HepG2 (cell line): ENCODE measurements around the gene HSP90AB1.

ENCODE experiments used
- HMG20B ChIP-seq: conservative IDR thresholded peaks from 2 replicates; pipeline ENCODE4 v1.6.1; 2016; ENCODE audit warnings: missing genetic modification reagents, missing compliant biosample characterization
- JUNB ChIP-seq: sonication (generic); formaldehyde crosslinking; IDR thresholded peaks from 2 replicates; pipeline ENCODE4 v1.8.0; 2022; ENCODE audit warnings: missing genetic modification reagents, mild to moderate bottlenecking, borderline replicate concordance
- MBNL3 ChIP-seq: fragments of 250-450 bp; sonication (Bioruptor Pico); conservative IDR thresholded peaks from 2 replicates; pipeline ENCODE4 v1.8.0; 2022; ENCODE audit warnings: mild to moderate bottlenecking, inconsistent platforms
- NFE2L2 ChIP-seq: fragments of 150-350 bp; IDR thresholded peaks from 2 replicates; pipeline ENCODE4 v1.6.1; 2014; ENCODE audit warnings: low read length
- RNF2 ChIP-seq: fragments of 450-650 bp; conservative IDR thresholded peaks from 2 replicates; pipeline ENCODE4 v1.6.1; 2016; ENCODE audit warnings: low read depth
- SNRNP70 ChIP-seq: fragments of 200-400 bp; formaldehyde crosslinking; IDR thresholded peaks from 2 replicates; pipeline ENCODE4 v1.6.1; 2017; ENCODE audit warnings: mild to moderate bottlenecking, low read depth, low read length, moderate library complexity
- SP2 ChIP-seq: sonication (generic); formaldehyde crosslinking; IDR thresholded peaks from 2 replicates; pipeline ENCODE4 v1.5.1; 2020; ENCODE audit warnings: mild to moderate bottlenecking, missing genetic modification reagents
- TF ChIP-seq, protein P1 (sequence below): IDR thresholded peaks from 2 replicates; pipeline ENCODE4 v1.6.1; 2012; ENCODE audit warnings: inconsistent platforms
- TF ChIP-seq, protein P2 (sequence below): sonication (generic); formaldehyde crosslinking; IDR thresholded peaks from 2 replicates; pipeline ENCODE4 v1.5.0; 2020; ENCODE audit warnings: mild to moderate bottlenecking, missing genetic modification reagents, moderate library complexity
- TF ChIP-seq, protein P3 (sequence below): sonication (generic); formaldehyde crosslinking; IDR thresholded peaks from 2 replicates; pipeline ENCODE4 v1.4.0; 2020; ENCODE audit warnings: missing genetic modification reagents
- TF ChIP-seq, protein P4 (sequence below): sonication (generic); formaldehyde crosslinking; IDR thresholded peaks from 2 replicates; pipeline ENCODE4 v1.5.0; 2020; ENCODE audit warnings: mild to moderate bottlenecking, low read depth, missing genetic modification reagents, borderline replicate concordance
- TF ChIP-seq, protein P5 (sequence below): sonication (generic); formaldehyde crosslinking; IDR thresholded peaks from 2 replicates; pipeline ENCODE4 v1.4.0; 2020; ENCODE audit warnings: missing genetic modification reagents

DNA sequence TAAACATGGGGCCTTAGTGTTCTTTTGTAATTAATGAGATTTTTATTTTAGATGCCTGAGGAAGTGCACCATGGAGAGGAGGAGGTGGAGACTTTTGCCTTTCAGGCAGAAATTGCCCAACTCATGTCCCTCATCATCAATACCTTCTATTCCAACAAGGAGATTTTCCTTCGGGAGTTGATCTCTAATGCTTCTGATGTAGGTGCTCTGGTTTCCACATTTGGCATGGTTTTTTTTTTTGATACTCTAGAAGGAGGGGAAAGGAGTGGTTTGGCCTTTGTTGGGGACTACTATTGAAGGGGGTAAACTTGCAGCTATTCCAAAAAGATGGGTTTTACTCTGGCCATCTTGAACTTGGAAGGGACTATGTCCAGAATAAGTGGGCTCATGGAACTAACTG lies 1.7 kb downstream of the HSP90AB1 start:
- TF ChIP-seq RNF2 (no peak), SP2 (CRISPR knock-in tag) (no peak), NFE2L2 (no peak), SNRNP70 (no peak), MBNL3 (CRISPR knock-in tag) (no peak), HMG20B (CRISPR knock-in tag) (no peak), JUNB (CRISPR knock-in tag) (no peak)
- TF ChIP-seq, protein P1, sequence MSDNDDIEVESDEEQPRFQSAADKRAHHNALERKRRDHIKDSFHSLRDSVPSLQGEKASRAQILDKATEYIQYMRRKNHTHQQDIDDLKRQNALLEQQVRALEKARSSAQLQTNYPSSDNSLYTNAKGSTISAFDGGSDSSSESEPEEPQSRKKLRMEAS, result no peak
- TF ChIP-seq, protein P2, sequence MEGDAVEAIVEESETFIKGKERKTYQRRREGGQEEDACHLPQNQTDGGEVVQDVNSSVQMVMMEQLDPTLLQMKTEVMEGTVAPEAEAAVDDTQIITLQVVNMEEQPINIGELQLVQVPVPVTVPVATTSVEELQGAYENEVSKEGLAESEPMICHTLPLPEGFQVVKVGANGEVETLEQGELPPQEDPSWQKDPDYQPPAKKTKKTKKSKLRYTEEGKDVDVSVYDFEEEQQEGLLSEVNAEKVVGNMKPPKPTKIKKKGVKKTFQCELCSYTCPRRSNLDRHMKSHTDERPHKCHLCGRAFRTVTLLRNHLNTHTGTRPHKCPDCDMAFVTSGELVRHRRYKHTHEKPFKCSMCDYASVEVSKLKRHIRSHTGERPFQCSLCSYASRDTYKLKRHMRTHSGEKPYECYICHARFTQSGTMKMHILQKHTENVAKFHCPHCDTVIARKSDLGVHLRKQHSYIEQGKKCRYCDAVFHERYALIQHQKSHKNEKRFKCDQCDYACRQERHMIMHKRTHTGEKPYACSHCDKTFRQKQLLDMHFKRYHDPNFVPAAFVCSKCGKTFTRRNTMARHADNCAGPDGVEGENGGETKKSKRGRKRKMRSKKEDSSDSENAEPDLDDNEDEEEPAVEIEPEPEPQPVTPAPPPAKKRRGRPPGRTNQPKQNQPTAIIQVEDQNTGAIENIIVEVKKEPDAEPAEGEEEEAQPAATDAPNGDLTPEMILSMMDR (CRISPR knock-in tag), result no peak
- TF ChIP-seq, protein P3, sequence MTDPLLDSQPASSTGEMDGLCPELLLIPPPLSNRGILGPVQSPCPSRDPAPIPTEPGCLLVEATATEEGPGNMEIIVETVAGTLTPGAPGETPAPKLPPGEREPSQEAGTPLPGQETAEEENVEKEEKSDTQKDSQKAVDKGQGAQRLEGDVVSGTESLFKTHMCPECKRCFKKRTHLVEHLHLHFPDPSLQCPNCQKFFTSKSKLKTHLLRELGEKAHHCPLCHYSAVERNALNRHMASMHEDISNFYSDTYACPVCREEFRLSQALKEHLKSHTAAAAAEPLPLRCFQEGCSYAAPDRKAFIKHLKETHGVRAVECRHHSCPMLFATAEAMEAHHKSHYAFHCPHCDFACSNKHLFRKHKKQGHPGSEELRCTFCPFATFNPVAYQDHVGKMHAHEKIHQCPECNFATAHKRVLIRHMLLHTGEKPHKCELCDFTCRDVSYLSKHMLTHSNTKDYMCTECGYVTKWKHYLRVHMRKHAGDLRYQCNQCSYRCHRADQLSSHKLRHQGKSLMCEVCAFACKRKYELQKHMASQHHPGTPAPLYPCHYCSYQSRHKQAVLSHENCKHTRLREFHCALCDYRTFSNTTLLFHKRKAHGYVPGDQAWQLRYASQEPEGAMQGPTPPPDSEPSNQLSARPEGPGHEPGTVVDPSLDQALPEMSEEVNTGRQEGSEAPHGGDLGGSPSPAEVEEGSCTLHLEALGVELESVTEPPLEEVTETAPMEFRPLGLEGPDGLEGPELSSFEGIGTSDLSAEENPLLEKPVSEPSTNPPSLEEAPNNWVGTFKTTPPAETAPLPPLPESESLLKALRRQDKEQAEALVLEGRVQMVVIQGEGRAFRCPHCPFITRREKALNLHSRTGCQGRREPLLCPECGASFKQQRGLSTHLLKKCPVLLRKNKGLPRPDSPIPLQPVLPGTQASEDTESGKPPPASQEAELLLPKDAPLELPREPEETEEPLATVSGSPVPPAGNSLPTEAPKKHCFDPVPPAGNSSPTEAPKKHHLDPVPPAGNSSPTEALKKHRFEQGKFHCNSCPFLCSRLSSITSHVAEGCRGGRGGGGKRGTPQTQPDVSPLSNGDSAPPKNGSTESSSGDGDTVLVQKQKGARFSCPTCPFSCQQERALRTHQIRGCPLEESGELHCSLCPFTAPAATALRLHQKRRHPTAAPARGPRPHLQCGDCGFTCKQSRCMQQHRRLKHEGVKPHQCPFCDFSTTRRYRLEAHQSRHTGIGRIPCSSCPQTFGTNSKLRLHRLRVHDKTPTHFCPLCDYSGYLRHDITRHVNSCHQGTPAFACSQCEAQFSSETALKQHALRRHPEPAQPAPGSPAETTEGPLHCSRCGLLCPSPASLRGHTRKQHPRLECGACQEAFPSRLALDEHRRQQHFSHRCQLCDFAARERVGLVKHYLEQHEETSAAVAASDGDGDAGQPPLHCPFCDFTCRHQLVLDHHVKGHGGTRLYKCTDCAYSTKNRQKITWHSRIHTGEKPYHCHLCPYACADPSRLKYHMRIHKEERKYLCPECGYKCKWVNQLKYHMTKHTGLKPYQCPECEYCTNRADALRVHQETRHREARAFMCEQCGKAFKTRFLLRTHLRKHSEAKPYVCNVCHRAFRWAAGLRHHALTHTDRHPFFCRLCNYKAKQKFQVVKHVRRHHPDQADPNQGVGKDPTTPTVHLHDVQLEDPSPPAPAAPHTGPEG (CRISPR knock-in tag), result no peak
- TF ChIP-seq, protein P4, sequence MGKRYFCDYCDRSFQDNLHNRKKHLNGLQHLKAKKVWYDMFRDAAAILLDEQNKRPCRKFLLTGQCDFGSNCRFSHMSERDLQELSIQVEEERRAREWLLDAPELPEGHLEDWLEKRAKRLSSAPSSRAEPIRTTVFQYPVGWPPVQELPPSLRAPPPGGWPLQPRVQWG (CRISPR knock-in tag), result no peak
- TF ChIP-seq, protein P5, sequence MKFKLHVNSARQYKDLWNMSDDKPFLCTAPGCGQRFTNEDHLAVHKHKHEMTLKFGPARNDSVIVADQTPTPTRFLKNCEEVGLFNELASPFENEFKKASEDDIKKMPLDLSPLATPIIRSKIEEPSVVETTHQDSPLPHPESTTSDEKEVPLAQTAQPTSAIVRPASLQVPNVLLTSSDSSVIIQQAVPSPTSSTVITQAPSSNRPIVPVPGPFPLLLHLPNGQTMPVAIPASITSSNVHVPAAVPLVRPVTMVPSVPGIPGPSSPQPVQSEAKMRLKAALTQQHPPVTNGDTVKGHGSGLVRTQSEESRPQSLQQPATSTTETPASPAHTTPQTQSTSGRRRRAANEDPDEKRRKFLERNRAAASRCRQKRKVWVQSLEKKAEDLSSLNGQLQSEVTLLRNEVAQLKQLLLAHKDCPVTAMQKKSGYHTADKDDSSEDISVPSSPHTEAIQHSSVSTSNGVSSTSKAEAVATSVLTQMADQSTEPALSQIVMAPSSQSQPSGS (CRISPR knock-in tag), result no peak
